ENCODE measurements around the gene SMIM10L2A. TPM values are rescaled to one million over a fixed set of nuclear protein-coding genes. Genes with fewer than 3 reads are reported as not detected.
"Not testable (repeated sequence)": the region's sequence is repeated elsewhere in the genome, so short reads cannot be mapped to it uniquely, and the experiment has no call there.

Gene SMIM10L2A
- total RNA-seq, 3 donors from 2014 or later = 0.39 to 1.1 (median 0.58) TPM

GRCh38 chrX:135410861-135411627 is 10.7 kb upstream of the SMIM10L2A start:
- Histone ChIP-seq H3K4me1 (ENCODE audit: low read depth) (no peaks in the 10 kb centered on the region), H3K9me3 (no peaks in the 10 kb centered on the region), H3K36me3 (ENCODE audit: low read depth) (no peaks in the 10 kb centered on the region), H3K4me3 (no peak overlapping the region)
- no peak for TF ChIP-seq CTCF (IDR thresholded peaks at IDR 0.05)
- DNase-seq (no peak), ATAC-seq (no peak)
- intact Hi-C loops (cut with DNase I, micrococcal nuclease) = no loop called here

- ATAC-seq (no peak), DNase-seq (no peak)
- intact Hi-C loops (cut with DNase I, micrococcal nuclease) = no loop called here
- Histone ChIP-seq H3K9me3 (no peaks in the 10 kb centered on the region), H3K4me3 (no peak overlapping the region), H3K36me3 (ENCODE audit: low read depth) (no peaks in the 10 kb centered on the region), H3K4me1 (ENCODE audit: low read depth) (no peaks in the 10 kb centered on the region)
- TF ChIP-seq CTCF (IDR thresholded peaks at IDR 0.05) = no peak
These were observed 9.9 kb upstream of the SMIM10L2A start for GRCh38 chrX:135411893-135412292.

GRCh38 chrX:135416546-135416945 is 5.2 kb upstream of the SMIM10L2A start:
- TF ChIP-seq CTCF (IDR thresholded peaks at IDR 0.05) = no peak

GRCh38 chrX:135420831-135421230 is 913 bp upstream of the SMIM10L2A start:
- intact Hi-C loops (cut with DNase I, micrococcal nuclease) = no loop called here
- Histone ChIP-seq H3K4me1 (ENCODE audit: low read depth) (peaks cover 3% of the 10 kb centered on the region), H3K36me3 (ENCODE audit: low read depth) (no peaks in the 10 kb centered on the region), H3K4me3 (no peak overlapping the region), H3K9me3 (no peaks in the 10 kb centered on the region)
- TF ChIP-seq CTCF (IDR thresholded peaks at IDR 0.05) = no peak
- DNase-seq = no peak
- no peak for ATAC-seq

More at GRCh38 chrX:135416546-135416945, 5.2 kb upstream of the SMIM10L2A start:
- intact Hi-C loops (cut with DNase I, micrococcal nuclease) = no loop called here
- peaks cover 3% of the 10 kb centered on the region for H3K4me1 ChIP-seq (ENCODE audit: low read depth)
- ATAC-seq (no peak), DNase-seq (no peak)
- no peak overlapping the region for H3K4me3 ChIP-seq
- H3K36me3 ChIP-seq (ENCODE audit: low read depth) = no peaks in the 10 kb centered on the region
- H3K9me3 ChIP-seq = no peaks in the 10 kb centered on the region

GRCh38 chrX:135421537-135421931 is 210 bp upstream of the SMIM10L2A start:
- no peak overlapping the region for H3K4me3 ChIP-seq
- ATAC-seq (peak; percentile 97), DNase-seq (peak; percentile 85 to 93 (median 89))
- intact Hi-C loops (cut with DNase I, micrococcal nuclease) = no loop called here
- H3K9me3 ChIP-seq = no peaks in the 10 kb centered on the region
- peaks cover 3% of the 10 kb centered on the region for H3K4me1 ChIP-seq (ENCODE audit: low read depth)
- no peaks in the 10 kb centered on the region for H3K36me3 ChIP-seq (ENCODE audit: low read depth)
- TF ChIP-seq CTCF (IDR thresholded peaks at IDR 0.05) = no peak

GRCh38 chrX:135422810-135423168 is 1.0 kb downstream of the SMIM10L2A start:
- H3K4me1 ChIP-seq (ENCODE audit: low read depth); DNase-seq; H3K36me3 ChIP-seq (ENCODE audit: low read depth); intact Hi-C loops (cut with DNase I, micrococcal nuclease); H3K4me3 ChIP-seq; H3K9me3 ChIP-seq; ATAC-seq: not testable (repeated sequence)

GRCh38 chrX:135423173-135423864 is 1.6 kb downstream of the SMIM10L2A start:
- ATAC-seq; H3K4me1 ChIP-seq (ENCODE audit: low read depth); H3K4me3 ChIP-seq; intact Hi-C loops (cut with DNase I, micrococcal nuclease); DNase-seq; H3K9me3 ChIP-seq; H3K36me3 ChIP-seq (ENCODE audit: low read depth): not testable (repeated sequence)

All from mucosa of descending colon (tissue), 3 donors.